ENCODE results near the gene MAT2B.
"Not testable (repeated sequence)": the region's sequence is repeated elsewhere in the genome, so short reads cannot be mapped to it uniquely, and the experiment has no call there.

Gene MAT2B

DNA sequence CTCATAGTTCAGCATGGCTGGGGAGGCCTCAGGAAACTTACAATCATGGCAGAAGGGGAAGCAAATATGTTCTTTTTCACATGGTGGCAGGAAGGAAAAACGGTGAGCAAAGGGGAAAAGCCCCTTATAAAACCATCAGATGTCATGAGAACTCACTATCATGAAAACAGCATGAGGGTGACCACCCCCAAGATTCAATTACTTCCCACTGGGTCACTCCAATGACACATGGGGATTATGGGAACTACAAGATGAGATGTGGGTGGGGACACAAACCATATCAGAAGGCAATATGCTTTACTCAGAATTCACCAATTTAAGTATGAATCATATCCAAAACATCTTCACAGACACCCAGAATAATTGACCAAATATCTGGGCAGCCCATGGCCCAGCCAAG, 19.7 kb downstream of the MAT2B start:
- no peak for DNase-seq
- peaks cover 2% of the 10 kb centered on the region for H3K9me3 Mint-ChIP-seq
- H3K27ac Mint-ChIP-seq, result no peak overlapping the region
- H3K27me3 Mint-ChIP-seq, result no peaks in the 10 kb centered on the region
- no peak overlapping the region for H3K4me3 Mint-ChIP-seq
- H3K36me3 Mint-ChIP-seq (ENCODE audit: low read depth), result peaks cover 30% of the 10 kb centered on the region
- H3K4me1 Mint-ChIP-seq (ENCODE audit: low read depth), result peaks cover 8% of the 10 kb centered on the region

DNA sequence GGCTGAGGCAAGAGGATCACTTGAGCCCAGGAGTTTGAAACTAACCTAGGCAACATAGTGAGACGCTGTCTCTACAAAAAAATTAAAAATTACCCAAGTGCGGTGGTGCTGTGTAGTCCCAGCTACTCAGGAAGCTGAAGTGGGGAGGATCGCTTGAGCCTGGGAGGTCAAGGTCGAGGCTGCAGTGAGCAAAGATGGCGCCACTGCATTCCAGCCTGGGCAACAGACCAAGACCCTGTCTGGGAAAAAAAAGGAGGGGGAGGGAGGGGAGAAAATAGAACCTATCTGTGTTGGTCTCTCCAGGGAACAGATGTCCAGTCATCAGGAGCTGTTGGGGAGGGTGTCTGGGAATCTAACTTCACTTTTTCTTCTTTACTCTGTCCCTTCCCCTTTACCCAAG, 24.3 kb downstream of the MAT2B start:
- no peak for DNase-seq
- no peaks in the 10 kb centered on the region for H3K27me3 Mint-ChIP-seq
- peaks cover 5% of the 10 kb centered on the region for H3K4me1 Mint-ChIP-seq (ENCODE audit: low read depth)
- H3K4me3 Mint-ChIP-seq, result no peak overlapping the region
- H3K36me3 Mint-ChIP-seq (ENCODE audit: low read depth), result peaks cover 2% of the 10 kb centered on the region
- peaks cover 2% of the 10 kb centered on the region for H3K9me3 Mint-ChIP-seq
- no peak overlapping the region for H3K27ac Mint-ChIP-seq

GRCh38 chr5:163531272-163531671, 25.9 kb downstream of the MAT2B start:
- peaks cover 4% of the 10 kb centered on the region for H3K4me1 Mint-ChIP-seq (ENCODE audit: low read depth)
- no peaks in the 10 kb centered on the region for H3K36me3 Mint-ChIP-seq (ENCODE audit: low read depth)
- no peaks in the 10 kb centered on the region for H3K9me3 Mint-ChIP-seq
- H3K4me3 Mint-ChIP-seq, result no peak overlapping the region
- no peak overlapping the region for H3K27ac Mint-ChIP-seq
- DNase-seq, result no peak
- no peaks in the 10 kb centered on the region for H3K27me3 Mint-ChIP-seq

GRCh38 chr5:163532171-163533084, 27.0 kb downstream of the MAT2B start:
- H3K27ac Mint-ChIP-seq, result no peak overlapping the region
- peaks cover 4% of the 10 kb centered on the region for H3K4me1 Mint-ChIP-seq (ENCODE audit: low read depth)
- H3K36me3 Mint-ChIP-seq (ENCODE audit: low read depth), result no peaks in the 10 kb centered on the region
- DNase-seq, result no peak
- H3K27me3 Mint-ChIP-seq, result peaks cover 3% of the 10 kb centered on the region
- no peak overlapping the region for H3K4me3 Mint-ChIP-seq
- H3K9me3 Mint-ChIP-seq, result no peaks in the 10 kb centered on the region

DNA sequence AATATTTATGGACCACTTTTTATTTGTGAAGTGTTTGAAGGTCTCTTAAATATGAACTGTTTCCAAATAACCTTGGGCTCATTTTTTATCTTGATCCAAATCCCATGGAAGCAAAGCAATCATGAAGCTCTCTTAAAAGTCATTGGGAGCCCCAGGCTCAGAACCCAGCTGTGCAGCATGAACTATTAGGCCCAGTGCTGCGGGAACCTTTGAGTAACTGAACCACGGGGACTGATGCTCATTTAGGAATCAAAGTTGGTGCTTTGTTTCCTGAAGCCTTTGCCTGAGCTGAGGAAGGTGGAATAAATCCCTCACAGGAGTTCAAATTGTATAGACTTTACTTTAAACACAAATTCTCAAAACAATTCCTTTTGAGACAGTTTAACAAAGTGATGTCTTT, 27.8 kb downstream of the MAT2B start:
- H3K4me1 Mint-ChIP-seq (ENCODE audit: low read depth), result peaks cover 4% of the 10 kb centered on the region
- DNase-seq, result no peak
- no peaks in the 10 kb centered on the region for H3K9me3 Mint-ChIP-seq
- peaks cover 7% of the 10 kb centered on the region for H3K27me3 Mint-ChIP-seq
- H3K4me3 Mint-ChIP-seq, result no peak overlapping the region
- no peak overlapping the region for H3K27ac Mint-ChIP-seq
- H3K36me3 Mint-ChIP-seq (ENCODE audit: low read depth), result no peaks in the 10 kb centered on the region

- DNase-seq, result no peak
- H3K4me3 Mint-ChIP-seq, result no peak overlapping the region
- no peak overlapping the region for H3K27ac Mint-ChIP-seq
- peaks cover 7% of the 10 kb centered on the region for H3K27me3 Mint-ChIP-seq
- no peaks in the 10 kb centered on the region for H3K36me3 Mint-ChIP-seq (ENCODE audit: low read depth)
- H3K4me1 Mint-ChIP-seq (ENCODE audit: low read depth), result peaks cover 4% of the 10 kb centered on the region
- H3K9me3 Mint-ChIP-seq, result no peaks in the 10 kb centered on the region
These were observed 29.2 kb downstream of the MAT2B start for GRCh38 chr5:163534492-163535094.

DNA sequence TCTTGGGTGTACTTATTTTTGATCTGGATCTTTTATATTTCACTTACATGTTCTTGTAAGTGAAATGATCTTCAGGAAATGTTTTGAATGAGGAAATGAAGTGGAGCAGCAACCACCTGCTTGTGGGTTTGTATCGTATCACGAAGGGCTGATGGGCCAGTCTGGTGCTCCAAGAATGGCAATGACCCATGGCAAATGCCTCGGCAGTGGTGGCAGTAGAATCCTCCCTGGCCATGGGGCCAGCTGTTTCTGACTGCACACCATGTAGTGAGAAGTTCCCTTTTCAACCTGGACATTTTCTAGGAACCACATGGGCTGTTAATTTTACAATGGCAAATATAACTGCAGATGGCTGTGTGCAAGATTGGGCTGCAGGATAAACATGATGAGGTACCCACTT, 29.9 kb downstream of the MAT2B start:
- no peaks in the 10 kb centered on the region for H3K9me3 Mint-ChIP-seq
- no peak overlapping the region for H3K4me3 Mint-ChIP-seq
- H3K27me3 Mint-ChIP-seq, result peaks cover 7% of the 10 kb centered on the region
- no peak overlapping the region for H3K27ac Mint-ChIP-seq
- H3K36me3 Mint-ChIP-seq (ENCODE audit: low read depth), result no peaks in the 10 kb centered on the region
- H3K4me1 Mint-ChIP-seq (ENCODE audit: low read depth), result peaks cover 4% of the 10 kb centered on the region
- DNase-seq, result no peak

DNA sequence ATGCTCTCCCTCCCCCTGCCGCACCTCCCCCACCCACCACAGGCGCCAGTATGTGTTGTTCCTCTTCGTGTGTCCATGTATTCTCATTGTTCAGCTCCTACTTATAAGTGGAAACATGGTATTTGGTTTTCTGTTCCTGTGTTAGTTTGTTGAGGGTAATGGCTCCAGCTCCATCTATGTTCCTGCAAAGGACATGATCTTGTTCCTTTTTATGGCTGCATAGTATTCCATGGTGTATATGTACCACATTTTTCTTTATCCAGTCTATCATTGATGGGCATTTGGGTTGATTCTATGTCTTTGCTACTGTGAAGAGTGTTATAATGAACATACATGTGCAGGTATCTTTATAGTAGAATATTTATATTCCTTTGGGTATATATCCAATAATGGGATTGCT, 31.0 kb downstream of the MAT2B start:
- not testable (repeated sequence) for H3K36me3 Mint-ChIP-seq (ENCODE audit: low read depth); H3K27ac Mint-ChIP-seq; DNase-seq; H3K9me3 Mint-ChIP-seq; H3K4me1 Mint-ChIP-seq (ENCODE audit: low read depth); H3K4me3 Mint-ChIP-seq
- peaks cover 12% of the 10 kb centered on the region for H3K27me3 Mint-ChIP-seq

DNA sequence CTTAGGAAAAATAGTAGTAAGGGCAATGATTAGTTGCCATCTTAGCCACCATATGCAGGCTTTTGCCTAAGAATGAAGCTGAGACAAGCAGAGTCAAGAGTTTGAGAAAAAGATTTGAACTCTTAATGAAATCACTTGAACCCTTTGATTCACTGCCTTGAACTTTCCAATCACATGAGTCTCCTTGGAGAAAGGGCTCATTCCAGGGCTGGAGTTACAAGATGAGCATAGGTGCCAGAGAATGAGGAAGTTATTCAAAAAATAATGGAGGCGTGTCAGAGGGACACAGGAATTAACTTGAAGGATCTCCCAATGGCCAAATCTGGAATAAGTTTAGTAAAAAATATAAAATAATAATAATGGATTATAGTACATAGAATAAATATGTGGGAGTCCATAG, 35.3 kb downstream of the MAT2B start:
- Mint-ChIP-seq H3K27me3 (peaks cover 15% of the 10 kb centered on the region), H3K4me1 (ENCODE audit: low read depth) (no peaks in the 10 kb centered on the region), H3K36me3 (ENCODE audit: low read depth) (no peaks in the 10 kb centered on the region), H3K4me3 (no peak overlapping the region), H3K9me3 (no peaks in the 10 kb centered on the region), H3K27ac (no peak overlapping the region)
- no peak for DNase-seq

DNA sequence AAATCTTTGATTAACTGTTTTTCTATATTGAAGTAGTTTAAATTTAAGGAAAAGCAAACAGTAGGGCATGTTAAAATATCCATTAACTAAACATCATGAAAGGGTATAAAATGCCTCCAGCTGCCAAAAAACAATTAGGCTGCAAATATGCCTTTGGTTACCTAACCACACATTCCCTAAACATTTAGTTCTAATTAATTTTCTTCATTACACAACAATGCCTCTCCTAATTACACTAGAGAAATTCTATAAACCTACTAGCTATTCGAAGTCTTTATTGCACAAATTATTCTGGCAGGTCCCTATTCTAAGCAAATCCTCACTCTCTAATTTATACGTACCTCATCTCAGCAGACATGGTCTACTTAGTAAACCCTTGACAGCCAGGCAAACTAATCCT, 37.4 kb downstream of the MAT2B start:
- Mint-ChIP-seq H3K27ac (no peak overlapping the region), H3K27me3 (peaks cover 9% of the 10 kb centered on the region), H3K4me3 (no peak overlapping the region), H3K4me1 (ENCODE audit: low read depth) (no peaks in the 10 kb centered on the region), H3K36me3 (ENCODE audit: low read depth) (no peaks in the 10 kb centered on the region), H3K9me3 (no peaks in the 10 kb centered on the region)
- no peak for DNase-seq

DNA sequence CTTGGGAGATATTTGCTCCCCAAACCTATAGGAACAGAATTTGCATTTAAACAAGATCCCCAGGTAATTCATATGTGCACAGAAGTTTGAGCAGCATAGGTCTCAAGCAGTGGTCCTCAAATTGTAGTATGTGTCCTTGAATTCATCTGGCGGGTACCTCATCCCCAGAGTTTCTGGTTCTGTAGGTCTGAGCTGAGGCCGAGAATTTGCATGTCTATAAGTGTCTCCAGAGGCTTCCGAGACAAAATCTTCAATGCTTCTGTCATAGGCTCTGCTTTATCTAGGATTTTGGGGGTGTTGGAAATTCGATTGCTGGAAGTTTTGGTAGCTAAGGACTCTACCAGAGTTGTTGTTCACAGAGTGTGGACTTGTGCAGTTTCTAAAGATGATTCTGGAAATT, 38.6 kb downstream of the MAT2B start:
- Mint-ChIP-seq H3K27ac (no peak overlapping the region), H3K4me1 (ENCODE audit: low read depth) (peaks cover 4% of the 10 kb centered on the region), H3K9me3 (no peaks in the 10 kb centered on the region), H3K36me3 (ENCODE audit: low read depth) (no peaks in the 10 kb centered on the region), H3K4me3 (no peak overlapping the region), H3K27me3 (peaks cover 8% of the 10 kb centered on the region)
- DNase-seq, result no peak

DNA sequence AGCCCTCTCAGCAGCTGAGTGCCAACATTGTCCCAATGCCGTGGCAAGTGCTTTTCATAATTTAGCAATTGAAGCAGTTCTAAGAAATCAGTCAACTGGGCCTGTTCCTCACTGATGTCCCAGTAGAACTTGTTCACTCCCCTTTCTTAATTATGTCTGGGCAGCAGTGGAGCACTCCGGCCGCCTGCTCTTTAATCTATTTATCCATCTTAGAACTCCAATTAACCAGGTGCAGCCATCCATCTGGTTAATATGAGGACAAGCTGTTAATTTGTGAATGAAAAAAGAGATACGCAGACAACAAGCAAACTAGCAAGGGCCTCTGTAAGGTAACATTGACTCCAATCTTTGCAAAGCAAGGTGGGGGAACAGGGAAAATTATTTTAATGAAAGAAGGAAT, 39.4 kb downstream of the MAT2B start:
- peaks cover 4% of the 10 kb centered on the region for H3K4me1 Mint-ChIP-seq (ENCODE audit: low read depth)
- H3K4me3 Mint-ChIP-seq, result no peak overlapping the region
- H3K27ac Mint-ChIP-seq, result no peak overlapping the region
- no peaks in the 10 kb centered on the region for H3K9me3 Mint-ChIP-seq
- H3K36me3 Mint-ChIP-seq (ENCODE audit: low read depth), result no peaks in the 10 kb centered on the region
- H3K27me3 Mint-ChIP-seq, result peaks cover 8% of the 10 kb centered on the region
- no peak for DNase-seq

GRCh38 chr5:163548649-163549048, 43.2 kb downstream of the MAT2B start:
- Mint-ChIP-seq H3K36me3 (ENCODE audit: low read depth) (no peaks in the 10 kb centered on the region), H3K27me3 (no peaks in the 10 kb centered on the region), H3K4me1 (ENCODE audit: low read depth) (peaks cover 4% of the 10 kb centered on the region), H3K9me3 (no peaks in the 10 kb centered on the region), H3K27ac (no peak overlapping the region), H3K4me3 (no peak overlapping the region)
- DNase-seq, result no peak

- Mint-ChIP-seq H3K9me3 (no peaks in the 10 kb centered on the region), H3K27me3 (peaks cover 8% of the 10 kb centered on the region), H3K4me1 (ENCODE audit: low read depth) (peaks cover 4% of the 10 kb centered on the region), H3K36me3 (ENCODE audit: low read depth) (no peaks in the 10 kb centered on the region), H3K4me3 (no peak overlapping the region), H3K27ac (no peak overlapping the region)
- no peak for DNase-seq
These were observed 45.7 kb downstream of the MAT2B start for GRCh38 chr5:163551156-163551555.

DNA sequence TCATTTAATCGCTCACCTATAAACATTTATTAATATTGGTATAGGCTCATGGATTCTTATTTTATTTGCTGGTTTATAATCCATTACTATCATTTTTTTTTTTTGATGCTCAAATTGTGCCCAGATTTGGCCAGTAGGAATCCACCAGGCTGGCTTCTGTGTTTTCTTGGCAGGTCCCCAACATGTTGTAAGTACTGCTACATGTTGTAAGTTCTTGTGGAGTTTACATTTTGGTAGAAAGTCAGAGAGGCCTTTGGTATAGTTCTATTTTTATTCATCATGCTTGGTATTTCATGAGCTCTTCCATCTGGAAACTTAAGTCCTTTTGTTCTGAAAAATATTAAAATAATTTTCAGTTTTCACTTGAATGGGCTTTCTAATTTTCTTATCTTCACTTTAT, 47.1 kb downstream of the MAT2B start:
- no peak overlapping the region for H3K4me3 Mint-ChIP-seq
- no peaks in the 10 kb centered on the region for H3K9me3 Mint-ChIP-seq
- peaks cover 14% of the 10 kb centered on the region for H3K27me3 Mint-ChIP-seq
- H3K27ac Mint-ChIP-seq, result no peak overlapping the region
- no peaks in the 10 kb centered on the region for H3K36me3 Mint-ChIP-seq (ENCODE audit: low read depth)
- peaks cover 4% of the 10 kb centered on the region for H3K4me1 Mint-ChIP-seq (ENCODE audit: low read depth)
- DNase-seq, result no peak

Data from activated T-cell treated with anti-CD3 and anti-CD28 coated beads, Interleukin-2, amount 50 U/mL, for 24 hours (primary cell).